Gastroesophageal sphincter (tissue), 3 donors: Measurements from ENCODE around the gene MYOM1.

Experiments
- CTCF ChIP-seq, 4 experiments: fragments of 200-600 bp in 2 of 4; fragments of 450-650 bp in 2 of 4; sonication (generic) in 1 of 4; IDR thresholded peaks; one replicate each; pipeline ENCODE4 v1.5.1; 2017 to 2019; ENCODE audit warnings: antibody characterized with exemption in 4 of 4, mild to moderate bottlenecking in 2 of 4, moderate library complexity in 2 of 4
- EP300 ChIP-seq: sonication (generic); formaldehyde crosslinking; IDR thresholded peaks from one replicate; pipeline ENCODE4 v1.6.1; 2017; ENCODE audit warnings: antibody characterized with exemption, mild to moderate bottlenecking
- POLR2A ChIP-seq, 2 donors: fragments of 450-650 bp; IDR thresholded peaks; one replicate each; pipeline ENCODE4 v1.6.1; 2017; ENCODE audit warnings: antibody characterized with exemption in 2 of 2, mild to moderate bottlenecking in 2 of 2, moderate library complexity in 1 of 2
- POLR2AphosphoS5 ChIP-seq: sonication (generic); formaldehyde crosslinking; IDR thresholded peaks from one replicate; pipeline ENCODE4 v1.6.1; 2017; ENCODE audit warnings: antibody characterized with exemption

GRCh38 chr18:3075491-3075890, 144.3 kb downstream of the MYOM1 start:
- TF ChIP-seq EP300 (no peak), CTCF (IDR thresholded peaks at IDR 0.05) (no peak), POLR2A (IDR thresholded peaks at IDR 0.05) (no peak), POLR2AphosphoS5 (no peak)
